Keratinocyte (primary cell): Measurements from ENCODE around the gene ZCCHC10.

Experiments used
- CTCF ChIP-seq, 3 experiments: IDR thresholded peaks in 1 of 3; conservative IDR thresholded peaks in 1 of 3; optimal IDR thresholded peaks in 1 of 3; 2 replicates in 2 of 3; 3 replicates in 1 of 3; pipeline versions ENCODE3 to v1.5.1; 2011; ENCODE audit warnings: low read length in 3 of 3, mild to moderate bottlenecking in 3 of 3, moderate library complexity in 2 of 3, control low read depth in 1 of 3, inconsistent platforms in 1 of 3; ENCODE audit not compliant: insufficient read depth in 2 of 3; ENCODE audit errors: extremely low read depth in 1 of 3
- EZH2 ChIP-seq: IDR thresholded peaks from one replicate; pipeline ENCODE4 v1.6.1; 2012; ENCODE audit warnings: inconsistent platforms, mild to moderate bottlenecking, low read length, moderate library complexity

- TF ChIP-seq CTCF (optimal IDR thresholded peaks at IDR 0.05 in 1 of 3, IDR thresholded peaks at IDR 0.05 in 1 of 3, conservative IDR thresholded peaks at IDR 0.05 in 1 of 3; ENCODE audit: extremely low read depth in 1 of 3, insufficient read depth in 2 of 3, low read length in 3 of 3) = no peak
- TF ChIP-seq EZH2 = no peak
These were observed 8.4 kb downstream of the ZCCHC10 start for GRCh38 chr5:133017964-133018363.
